ENCODE measurements around the gene CITED2. TPM values are rescaled to one million over a fixed set of nuclear protein-coding genes. Genes with fewer than 3 reads are reported as not detected.
A peak's percentile ranks its signal among the peaks of the same experiment; 100 is the strongest.

The CITED2 gene, protein sequence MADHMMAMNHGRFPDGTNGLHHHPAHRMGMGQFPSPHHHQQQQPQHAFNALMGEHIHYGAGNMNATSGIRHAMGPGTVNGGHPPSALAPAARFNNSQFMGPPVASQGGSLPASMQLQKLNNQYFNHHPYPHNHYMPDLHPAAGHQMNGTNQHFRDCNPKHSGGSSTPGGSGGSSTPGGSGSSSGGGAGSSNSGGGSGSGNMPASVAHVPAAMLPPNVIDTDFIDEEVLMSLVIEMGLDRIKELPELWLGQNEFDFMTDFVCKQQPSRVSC
- total RNA-seq: 100 to 1,000 TPM in 3 of 4 donors, 10 to 100 TPM in 1; 53.4 to 260 (median 159) TPM

DNA sequence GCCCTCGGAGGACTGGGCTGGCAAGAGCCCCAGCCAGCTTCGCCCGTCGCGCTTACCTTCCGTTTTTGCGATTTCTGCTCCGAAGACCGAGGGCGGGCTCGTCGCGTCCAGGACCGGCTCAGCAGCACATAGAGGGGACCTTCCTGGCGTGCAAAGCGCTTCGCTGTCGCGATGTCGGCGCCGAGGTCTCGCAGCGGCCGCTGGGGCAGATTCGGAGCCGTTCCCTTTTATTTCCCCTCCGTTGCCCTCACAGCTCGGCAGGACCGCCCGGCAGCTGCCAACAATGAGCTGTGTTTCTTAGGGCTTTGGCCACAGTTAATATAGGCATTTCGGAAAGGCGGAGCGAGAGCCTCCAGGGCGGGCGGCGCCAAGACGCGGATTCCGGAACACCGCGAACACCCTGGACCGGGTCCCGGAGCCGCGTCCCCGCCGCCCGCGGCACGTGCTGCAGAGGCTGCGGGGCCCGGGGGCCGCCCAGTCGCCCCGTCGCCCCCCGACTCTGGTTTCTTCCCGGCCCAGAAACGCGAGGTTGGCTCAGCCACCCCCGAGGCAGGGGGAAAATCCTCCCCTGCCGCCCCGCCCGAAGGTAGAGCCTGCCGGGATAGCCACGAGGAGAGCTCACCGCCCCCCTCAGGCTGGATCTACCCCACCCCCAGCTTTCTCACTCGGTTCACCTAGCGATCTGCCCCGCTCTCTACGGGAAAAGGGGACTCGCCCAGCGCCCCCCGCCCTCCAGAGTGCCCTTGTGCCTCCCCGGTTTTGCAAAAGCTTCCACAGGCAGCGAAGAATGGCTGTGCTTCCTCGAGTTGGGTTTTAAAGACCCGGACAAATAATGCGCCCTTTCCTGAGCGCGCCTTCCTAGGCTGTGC is at the start of gene CITED2:
CITED2 (minus strand) TSS at position 292 of the 869 bp plus-strand sequence. CDS start 704 bp downstream, outside the sequence.
- TF ChIP-seq, protein P1, sequence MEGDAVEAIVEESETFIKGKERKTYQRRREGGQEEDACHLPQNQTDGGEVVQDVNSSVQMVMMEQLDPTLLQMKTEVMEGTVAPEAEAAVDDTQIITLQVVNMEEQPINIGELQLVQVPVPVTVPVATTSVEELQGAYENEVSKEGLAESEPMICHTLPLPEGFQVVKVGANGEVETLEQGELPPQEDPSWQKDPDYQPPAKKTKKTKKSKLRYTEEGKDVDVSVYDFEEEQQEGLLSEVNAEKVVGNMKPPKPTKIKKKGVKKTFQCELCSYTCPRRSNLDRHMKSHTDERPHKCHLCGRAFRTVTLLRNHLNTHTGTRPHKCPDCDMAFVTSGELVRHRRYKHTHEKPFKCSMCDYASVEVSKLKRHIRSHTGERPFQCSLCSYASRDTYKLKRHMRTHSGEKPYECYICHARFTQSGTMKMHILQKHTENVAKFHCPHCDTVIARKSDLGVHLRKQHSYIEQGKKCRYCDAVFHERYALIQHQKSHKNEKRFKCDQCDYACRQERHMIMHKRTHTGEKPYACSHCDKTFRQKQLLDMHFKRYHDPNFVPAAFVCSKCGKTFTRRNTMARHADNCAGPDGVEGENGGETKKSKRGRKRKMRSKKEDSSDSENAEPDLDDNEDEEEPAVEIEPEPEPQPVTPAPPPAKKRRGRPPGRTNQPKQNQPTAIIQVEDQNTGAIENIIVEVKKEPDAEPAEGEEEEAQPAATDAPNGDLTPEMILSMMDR (IDR thresholded peaks at IDR 0.05): peak in 2 of 4 experiments; percentile 32 to 33
- peak; percentile 86 to 91 for TF ChIP-seq POLR2A (IDR thresholded peaks at IDR 0.05)
- H3K27ac ChIP-seq: peak within 1 kb of the TSS; percentile 95 to 99
- no peaks in the 10 kb centered on the region for H3K36me3 ChIP-seq
- H3K9me3 ChIP-seq: no peaks in the 10 kb centered on the region
- intact Hi-C loops (cut with DNase I; ENCODE audit: low total_unique reads): loop anchor here (2.0 to 10.0 kb wide), 2 partner anchors 150 to 220 kb away; no protein-coding TSS in a partner anchor
- peaks cover 0 to 3% of the 10 kb centered on the region in 2 donors for H3K4me1 ChIP-seq
- peak within 1 kb of the TSS; percentile 80 to 89 for H3K4me3 ChIP-seq
- peak; percentile 93 to 95 for DNase-seq
- no peaks in the 10 kb centered on the region for H3K27me3 ChIP-seq

DNA sequence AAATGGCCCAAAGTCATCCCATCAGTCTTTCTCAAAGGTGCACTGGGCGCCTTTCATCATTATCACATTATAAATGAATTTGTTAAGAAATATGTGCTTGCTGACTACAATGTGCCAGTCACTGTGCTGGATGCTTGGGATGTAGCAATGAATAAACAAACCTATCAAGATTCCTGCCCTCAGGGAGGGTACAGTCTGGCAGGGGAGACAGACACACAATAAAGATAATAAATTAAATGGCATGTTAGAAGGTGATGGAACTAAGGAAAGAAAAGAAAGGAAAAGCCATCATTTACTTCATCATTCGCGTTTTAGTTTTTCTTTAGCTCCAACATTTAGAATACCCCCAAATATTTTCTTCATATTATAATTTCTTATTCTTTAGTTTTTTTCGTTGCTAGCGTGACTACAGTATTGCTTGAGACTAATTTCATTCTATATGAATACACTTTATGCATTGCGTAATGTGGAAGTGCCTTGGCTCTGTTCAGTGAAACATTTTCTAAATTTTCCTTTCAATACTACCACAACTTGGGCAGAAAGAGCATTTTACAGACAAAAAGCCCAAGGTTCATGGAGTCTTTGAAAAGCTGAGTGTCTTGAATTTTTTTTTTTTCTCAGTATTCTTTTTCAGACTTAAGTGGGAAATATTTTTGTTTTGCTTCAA is 48.7 kb upstream of the CITED2 start:
- DNase-seq: no peak
- Histone ChIP-seq H3K36me3 (no peaks in the 10 kb centered on the region), H3K4me3 (no peak overlapping the region), H3K4me1 (no peaks in the 10 kb centered on the region), H3K9me3 (no peaks in the 10 kb centered on the region), H3K27me3 (no peaks in the 10 kb centered on the region), H3K27ac (no peak overlapping the region)
- intact Hi-C loops (cut with DNase I; ENCODE audit: low total_unique reads): no loop called here
- TF ChIP-seq, protein P1 (IDR thresholded peaks at IDR 0.05): no peak
- TF ChIP-seq POLR2A (IDR thresholded peaks at IDR 0.05): no peak

DNA sequence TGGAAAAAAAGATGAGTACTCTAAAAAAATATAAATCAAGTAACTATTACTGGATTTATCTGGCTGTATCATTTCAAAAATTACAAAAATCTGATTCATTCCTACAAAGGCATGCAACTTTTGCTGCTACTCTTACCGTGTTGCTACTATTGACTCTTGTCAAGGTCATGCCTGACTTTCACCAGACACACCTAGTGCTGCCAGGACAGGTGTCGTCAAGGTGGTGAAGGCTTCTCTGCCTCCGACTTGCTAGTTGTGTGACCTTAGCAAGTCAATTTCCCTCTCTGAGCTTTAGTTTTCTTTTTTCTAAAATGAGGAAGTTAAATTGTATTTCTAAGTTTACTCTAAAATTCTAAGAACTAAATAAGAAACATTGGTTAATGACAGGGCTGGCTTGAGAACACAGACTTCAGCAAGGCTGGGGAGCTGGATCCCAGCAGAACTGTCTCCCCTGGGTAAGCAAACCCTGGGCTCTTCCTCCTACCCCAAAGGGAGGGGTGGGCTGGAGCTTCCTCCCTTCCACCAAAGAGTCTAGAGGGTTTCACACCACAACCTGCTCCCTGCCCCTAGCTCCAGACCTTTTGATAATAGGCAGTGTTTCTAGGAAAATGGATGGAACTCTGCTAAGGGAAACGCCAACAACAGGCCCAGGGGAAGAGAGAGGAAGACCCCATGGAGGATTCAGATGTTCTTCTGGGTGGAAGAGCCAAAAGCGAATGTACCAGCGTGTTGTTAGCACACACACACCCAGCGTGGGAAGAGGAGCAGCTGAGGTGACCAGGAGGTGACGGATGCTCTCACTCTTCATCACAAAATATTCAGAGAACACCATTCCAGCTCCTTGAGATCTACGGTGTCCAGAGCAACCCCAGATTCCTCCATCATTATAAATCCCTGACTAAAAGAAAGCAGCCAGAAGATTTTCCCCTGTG is 47.9 kb upstream of the CITED2 start:
- no peaks in the 10 kb centered on the region for H3K36me3 ChIP-seq
- H3K27ac ChIP-seq: no peak overlapping the region
- no peak for DNase-seq
- TF ChIP-seq, protein P1 (IDR thresholded peaks at IDR 0.05): no peak
- TF ChIP-seq POLR2A (IDR thresholded peaks at IDR 0.05): no peak
- H3K4me3 ChIP-seq: no peak overlapping the region
- no peaks in the 10 kb centered on the region for H3K9me3 ChIP-seq
- intact Hi-C loops (cut with DNase I; ENCODE audit: low total_unique reads): no loop called here
- H3K4me1 ChIP-seq: no peaks in the 10 kb centered on the region
- no peaks in the 10 kb centered on the region for H3K27me3 ChIP-seq

DNA sequence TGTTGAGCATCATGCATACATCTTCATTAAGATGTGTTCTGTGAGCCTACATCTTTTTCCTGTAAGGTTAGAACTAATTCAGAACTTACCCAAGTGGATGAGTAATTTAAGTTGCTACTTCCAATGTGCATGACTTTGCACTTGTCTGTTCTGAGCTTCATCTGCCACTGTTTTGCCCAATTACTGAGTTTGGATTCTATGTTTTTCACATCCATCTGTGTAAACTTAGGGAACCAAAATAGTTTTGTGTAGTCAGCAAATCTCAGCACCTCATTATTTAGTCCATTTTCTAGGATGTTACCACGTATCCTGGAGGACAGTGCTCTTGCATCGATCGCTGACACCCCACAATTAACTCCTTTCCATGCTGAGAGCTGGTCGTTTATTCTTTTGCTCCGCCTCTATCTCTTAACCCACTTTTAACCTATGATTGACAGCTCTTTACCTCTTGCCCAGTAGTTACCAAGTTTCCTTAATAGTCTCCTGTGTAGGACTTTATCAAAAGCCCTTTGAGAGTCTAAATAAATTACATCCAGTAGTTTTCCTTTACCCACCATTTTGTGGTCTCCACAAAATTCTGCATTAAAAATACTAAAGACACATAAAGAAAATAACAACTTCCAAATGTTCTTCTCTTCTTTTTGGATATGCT is 44.2 kb upstream of the CITED2 start:
- intact Hi-C loops (cut with DNase I; ENCODE audit: low total_unique reads): no loop called here
- Histone ChIP-seq H3K9me3 (no peaks in the 10 kb centered on the region), H3K36me3 (no peaks in the 10 kb centered on the region), H3K27me3 (no peaks in the 10 kb centered on the region), H3K27ac (no peak overlapping the region), H3K4me3 (no peak overlapping the region), H3K4me1 (no peaks in the 10 kb centered on the region)
- no peak for DNase-seq
- TF ChIP-seq, protein P1 (IDR thresholded peaks at IDR 0.05): no peak
- TF ChIP-seq POLR2A (IDR thresholded peaks at IDR 0.05): no peak

Data from uterus (tissue), 4 donors.